ENCODE measurements around the gene BMPER.

The BMPER gene

GRCh38 chr7:34059136-34059828, 153.9 kb downstream of the BMPER start:
- in situ Hi-C loops (cut with HindIII; ENCODE audit: low sequenced_read_pairs) = no loop called here

DNA sequence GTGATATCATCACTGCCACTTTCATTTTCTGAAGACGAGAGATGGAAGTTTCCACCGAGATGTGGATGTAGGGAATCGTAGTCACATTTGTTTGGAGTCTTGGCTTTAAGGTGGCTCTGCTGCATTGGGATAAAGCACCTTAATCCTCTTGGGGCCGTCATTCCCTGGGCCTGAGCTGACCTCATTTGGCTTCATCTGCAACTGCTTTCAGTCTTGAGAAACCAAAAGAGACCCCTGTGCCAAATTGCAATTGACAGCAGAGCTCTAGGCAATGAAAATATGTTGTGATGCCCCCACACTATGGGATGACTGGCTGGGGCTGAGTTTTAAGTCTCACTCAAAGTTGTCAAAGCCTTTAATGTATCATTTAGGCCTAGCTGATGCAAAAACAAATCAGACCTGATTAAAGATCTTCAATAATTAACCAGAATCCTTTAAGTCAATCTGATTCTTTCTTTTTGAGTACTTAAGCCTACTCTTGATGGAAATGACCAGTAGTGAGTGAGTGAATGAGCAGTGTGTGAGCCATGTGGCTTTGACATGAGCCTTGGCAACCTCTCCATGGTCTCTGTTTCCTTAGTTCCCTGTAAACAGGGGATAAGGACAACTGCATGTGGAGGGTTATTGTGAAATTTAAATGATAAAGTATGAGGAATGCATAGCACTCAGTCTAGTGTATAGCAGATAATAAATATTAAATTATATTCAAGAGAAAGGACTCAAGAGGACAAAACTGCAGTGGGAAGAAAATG, 155.0 kb downstream of the BMPER start:
- in situ Hi-C loops (cut with HindIII; ENCODE audit: low sequenced_read_pairs) = no loop called here

DNA sequence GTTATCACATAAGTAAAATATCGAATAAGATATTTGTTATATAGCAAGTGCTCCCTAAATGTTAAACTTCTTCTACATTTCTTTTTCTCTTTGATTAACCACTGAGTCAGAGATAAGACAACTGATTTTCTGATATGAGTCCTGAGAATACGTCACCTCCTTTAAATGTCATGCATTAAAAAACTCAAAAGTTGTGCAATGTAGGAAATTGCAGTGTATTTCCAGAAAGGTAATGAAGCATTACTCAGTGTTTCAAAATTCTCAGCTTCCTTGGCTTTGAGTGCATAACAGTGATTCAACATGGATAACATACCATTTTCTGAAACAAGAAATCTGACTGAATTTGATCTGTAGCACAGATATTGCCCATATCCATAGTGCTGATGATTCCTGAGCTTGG, 155.8 kb downstream of the BMPER start:
- in situ Hi-C loops (cut with HindIII; ENCODE audit: low sequenced_read_pairs) = no loop called here

- in situ Hi-C loops (cut with HindIII; ENCODE audit: low sequenced_read_pairs) = no loop called here
Measured at GRCh38 chr7:34062341-34062740, 157.0 kb downstream of the BMPER start.

DNA sequence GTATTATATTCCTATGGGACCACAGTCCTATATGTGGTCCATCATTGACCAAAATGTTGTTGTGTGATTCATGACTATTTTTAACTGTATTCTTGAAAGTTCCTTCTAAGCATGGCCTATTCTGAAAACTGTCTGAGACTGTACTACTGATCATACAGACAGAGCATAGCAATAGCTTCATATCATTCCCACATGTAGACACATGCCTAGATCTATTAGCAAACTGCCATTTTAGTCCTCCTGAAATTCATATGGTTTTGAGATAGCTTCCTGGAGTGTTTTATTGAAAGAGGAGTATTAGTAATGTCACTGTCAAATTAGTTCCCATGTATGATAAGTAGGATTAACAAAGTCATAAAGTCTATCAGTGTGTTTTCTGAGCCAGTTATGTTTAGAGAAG, 157.5 kb downstream of the BMPER start:
- in situ Hi-C loops (cut with HindIII; ENCODE audit: low sequenced_read_pairs) = no loop called here

DNA sequence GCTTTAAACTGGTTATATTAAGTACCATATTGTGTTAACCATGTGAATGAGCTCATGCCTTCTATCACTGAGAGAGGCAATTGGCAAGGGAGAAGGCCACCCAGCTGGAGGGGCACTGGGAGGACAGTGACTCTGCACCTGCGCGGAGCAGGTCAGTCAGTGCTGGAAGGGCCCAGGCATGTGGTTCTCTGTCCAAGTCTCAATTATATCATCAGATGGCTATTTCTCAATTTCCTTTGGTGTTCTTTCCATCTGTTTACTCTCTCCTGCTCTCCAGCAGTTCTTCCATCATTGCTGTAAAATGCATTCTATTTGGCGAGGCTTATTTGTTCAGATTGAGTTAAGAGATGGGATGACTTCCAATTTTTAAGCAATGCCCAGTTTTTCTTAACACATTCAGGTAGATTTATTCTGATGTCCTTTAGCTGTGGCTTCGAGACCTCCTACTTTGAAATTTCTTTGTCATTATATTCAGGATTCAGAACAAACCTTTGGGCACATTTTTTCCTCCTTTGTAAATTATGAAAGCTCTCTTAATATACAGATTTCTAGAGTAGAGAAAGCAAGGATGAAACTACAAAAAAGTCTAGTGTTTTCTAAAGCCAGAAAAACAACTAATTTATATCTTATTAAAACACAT, 159.3 kb downstream of the BMPER start:
- in situ Hi-C loops (cut with HindIII; ENCODE audit: low sequenced_read_pairs) = no loop called here

DNA sequence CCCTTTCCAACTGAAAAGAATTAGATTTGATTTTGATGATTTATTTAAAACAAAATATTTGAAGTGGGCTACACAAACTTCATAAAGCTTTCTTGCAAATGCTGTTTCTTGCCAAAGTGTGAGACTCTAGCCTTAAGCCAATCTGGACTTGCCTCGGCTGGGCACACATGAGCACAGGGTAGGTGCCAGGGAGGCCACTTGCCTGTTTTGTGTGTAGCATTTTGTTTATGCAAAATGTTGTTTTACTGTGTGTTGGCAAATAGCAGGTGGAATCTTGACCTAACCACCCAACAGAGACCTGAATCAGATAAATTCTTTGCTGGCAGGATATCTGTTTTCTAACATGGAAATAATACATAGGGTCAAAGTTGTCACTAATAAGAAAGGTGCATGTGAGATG, 161.1 kb downstream of the BMPER start:
- in situ Hi-C loops (cut with HindIII; ENCODE audit: low sequenced_read_pairs) = no loop called here

- in situ Hi-C loops (cut with HindIII; ENCODE audit: low sequenced_read_pairs) = no loop called here
Measured at GRCh38 chr7:34067005-34067778, 161.9 kb downstream of the BMPER start.

GRCh38 chr7:34069676-34070075, 164.3 kb downstream of the BMPER start:
- in situ Hi-C loops (cut with HindIII; ENCODE audit: low sequenced_read_pairs) = no loop called here

- in situ Hi-C loops (cut with HindIII; ENCODE audit: low sequenced_read_pairs) = no loop called here
Measured at GRCh38 chr7:34070511-34071323, 165.4 kb downstream of the BMPER start.

GRCh38 chr7:34073676-34074075, 168.3 kb downstream of the BMPER start:
- in situ Hi-C loops (cut with HindIII; ENCODE audit: low sequenced_read_pairs) = no loop called here

GRCh38 chr7:34074421-34074820, 169.1 kb downstream of the BMPER start:
- in situ Hi-C loops (cut with HindIII; ENCODE audit: low sequenced_read_pairs) = no loop called here

DNA sequence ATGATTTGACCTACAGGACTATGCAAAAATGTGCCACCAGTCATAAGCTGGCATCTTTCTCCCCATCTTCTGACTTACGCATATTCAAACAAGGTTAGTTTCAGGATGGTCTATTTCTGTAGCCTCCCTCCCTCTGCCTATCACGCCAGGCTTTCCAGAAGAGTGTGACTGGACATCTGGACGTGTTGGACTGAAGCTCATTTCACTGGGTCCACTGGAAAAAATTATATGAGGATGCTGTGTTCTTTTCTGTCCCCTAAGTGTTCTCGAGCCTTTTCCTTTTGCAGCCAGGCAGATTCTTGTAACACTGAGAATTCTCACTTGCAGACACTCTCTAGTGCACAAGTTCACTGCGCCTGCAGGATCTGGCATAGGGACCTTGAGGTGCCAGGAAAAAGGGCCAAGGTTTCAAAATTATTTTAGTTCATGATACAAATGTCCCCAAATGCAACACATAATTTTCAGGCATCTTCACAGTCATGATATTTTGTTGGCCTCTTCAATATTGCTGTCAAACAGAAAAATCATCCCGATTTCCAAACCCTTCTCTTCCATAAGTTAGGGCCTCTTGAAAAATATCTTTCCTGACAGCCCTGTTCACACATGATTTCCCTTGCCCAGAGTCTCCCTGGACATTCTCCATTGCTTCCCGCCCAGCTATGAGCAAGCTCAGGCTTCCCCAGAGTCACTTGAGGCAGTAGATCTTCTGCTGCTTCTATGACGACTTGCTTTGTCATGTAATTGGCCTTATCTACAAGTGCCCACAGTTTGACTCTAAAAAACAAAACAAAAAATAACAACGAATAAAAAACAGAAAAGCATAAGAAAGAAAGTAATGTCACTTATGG, 170.4 kb downstream of the BMPER start:
- in situ Hi-C loops (cut with HindIII; ENCODE audit: low sequenced_read_pairs) = no loop called here

GRCh38 chr7:34077168-34077567, 171.8 kb downstream of the BMPER start:
- in situ Hi-C loops (cut with HindIII; ENCODE audit: low sequenced_read_pairs) = no loop called here

- in situ Hi-C loops (cut with HindIII; ENCODE audit: low sequenced_read_pairs) = no loop called here
Measured at GRCh38 chr7:34078864-34079263, 173.5 kb downstream of the BMPER start.

DNA sequence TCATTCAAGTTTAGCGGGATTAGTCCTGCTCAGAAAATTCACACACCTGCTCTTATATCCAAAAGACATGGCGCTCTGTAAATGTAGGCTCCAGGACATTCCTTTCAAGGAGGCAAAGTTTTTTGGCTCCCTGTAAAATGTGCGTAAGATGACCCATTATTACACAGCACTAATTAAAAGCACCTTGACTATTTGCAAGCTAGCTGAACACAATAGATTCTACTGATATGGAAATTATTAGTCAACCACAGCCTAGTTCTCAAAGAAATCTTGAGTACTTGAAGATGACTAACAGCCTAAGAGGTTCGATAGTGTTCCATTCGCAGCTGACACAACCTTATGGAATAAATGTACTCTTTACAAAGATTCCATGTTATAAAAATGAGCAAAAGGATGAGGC, 175.2 kb downstream of the BMPER start:
- in situ Hi-C loops (cut with HindIII; ENCODE audit: low sequenced_read_pairs) = no loop called here

DNA sequence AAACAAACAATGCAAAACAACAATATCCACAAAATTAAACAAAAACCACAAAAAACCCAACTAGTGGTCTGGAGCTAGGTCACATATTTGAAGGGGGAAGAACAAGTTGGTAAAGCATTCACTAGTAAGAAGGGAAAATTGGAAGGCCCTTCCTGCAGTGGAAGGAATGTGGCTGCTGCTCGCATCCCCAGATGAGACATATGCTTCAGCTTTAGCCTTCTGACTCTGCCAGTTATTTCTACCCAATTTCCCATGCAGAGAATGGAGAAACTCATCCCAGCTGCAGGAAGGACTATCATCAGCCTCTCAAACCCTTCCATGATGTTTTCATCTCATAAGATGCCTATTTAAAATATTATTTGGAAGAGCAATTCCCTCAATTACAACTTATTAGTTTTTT, 176.6 kb downstream of the BMPER start:
- in situ Hi-C loops (cut with HindIII; ENCODE audit: low sequenced_read_pairs) = no loop called here

DNA sequence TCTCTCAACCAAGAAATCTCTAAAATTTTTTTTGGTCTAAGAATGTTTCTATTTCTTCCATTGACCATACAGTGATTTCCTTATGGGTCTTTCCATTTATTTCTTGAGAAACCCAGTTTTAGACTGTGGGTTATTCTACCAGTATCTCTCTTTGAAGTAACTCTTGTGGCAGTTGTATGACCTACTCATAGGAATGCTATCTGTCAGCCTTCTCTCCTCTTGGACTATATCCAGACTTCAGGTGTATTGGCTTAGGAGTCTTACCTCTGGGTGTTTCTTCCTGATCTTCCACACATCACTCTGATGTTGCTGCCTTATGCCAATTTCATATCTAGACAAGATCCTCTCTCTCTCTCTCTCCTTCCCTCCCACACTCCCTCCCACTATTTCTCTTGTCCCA, 178.1 kb downstream of the BMPER start:
- in situ Hi-C loops (cut with HindIII; ENCODE audit: low sequenced_read_pairs) = no loop called here

- in situ Hi-C loops (cut with HindIII; ENCODE audit: low sequenced_read_pairs) = no loop called here
Measured at GRCh38 chr7:34084651-34085050, 179.3 kb downstream of the BMPER start.

- in situ Hi-C loops (cut with HindIII; ENCODE audit: low sequenced_read_pairs) = no loop called here
Measured at GRCh38 chr7:34086064-34086463, 180.7 kb downstream of the BMPER start.
